H1 (cell line): ENCODE results near the gene NUTM2F. TPM values are rescaled to one million over a fixed set of nuclear protein-coding genes. Genes with fewer than 3 reads are reported as not detected.
"Not testable (repeated sequence)": the region's sequence is repeated elsewhere in the genome, so short reads cannot be mapped to it uniquely, and the experiment has no call there.

Experiments
- CTCF ChIA-PET: fragments of 300-600 bp; sonication (Branson Sonifier 250); formaldehyde crosslinking; loops from one replicate; lab custom pipeline; 2021; ENCODE audit not compliant: partially characterized antibody; lab: Charles Lee
- POLR2A ChIA-PET: fragments of 300-600 bp; sonication (Branson Sonifier 250); formaldehyde crosslinking; loops from one replicate; lab custom pipeline; 2021; ENCODE audit warnings: inconsistent platforms; ENCODE audit not compliant: partially characterized antibody; lab: Charles Lee
- DNase-seq, 2 experiments: peaks; one replicate each; pipeline versions ENCODE4 v3.0.0 to v3.0.0-alpha.2; 2010 to 2022; ENCODE audit warnings: low spot score in 2 of 2, low read depth in 1 of 2, mixed read lengths in 1 of 2
- FAIRE-seq: peaks from 2 replicates; lab custom pipeline; 2011; peaks lifted over from hg19 to GRCh38; lab: Jason Lieb, UNC
- H2AFZ ChIP-seq: 2 replicates; pipeline ENCODE4 v1.8.1; 2012; ENCODE audit warnings: low read length, inconsistent platforms
- H2AK5ac ChIP-seq: 2 replicates; pipeline ENCODE4 v1.6.1; 2013; ENCODE audit warnings: low read depth, low read length
- H2BK120ac ChIP-seq: replicated peaks from 2 replicates; pipeline ENCODE3; 2013; ENCODE audit warnings: low read depth, low read length, inconsistent platforms
- H2BK12ac ChIP-seq: 2 replicates; pipeline ENCODE4 v1.6.1; 2013; ENCODE audit warnings: low read depth, low read length
- H2BK15ac ChIP-seq: 2 replicates; pipeline ENCODE4 v1.6.1; 2013; ENCODE audit warnings: low read length
- H2BK20ac ChIP-seq: 2 replicates; pipeline ENCODE4 v1.6.1; 2013; ENCODE audit warnings: low read length
- H2BK5ac ChIP-seq: 2 replicates; pipeline ENCODE4 v1.6.1; 2013; ENCODE audit warnings: low read depth, low read length
- H3K14ac ChIP-seq: 2 replicates; pipeline ENCODE4 v1.6.1; 2013; ENCODE audit warnings: inconsistent platforms; ENCODE audit not compliant: insufficient read length
- H3K18ac ChIP-seq: 2 replicates; pipeline ENCODE4 v1.6.1; 2013; ENCODE audit warnings: low read length; ENCODE audit errors: extremely low read depth
- H3K23ac ChIP-seq: 2 replicates; pipeline ENCODE4 v1.6.1; 2013; ENCODE audit warnings: inconsistent platforms; ENCODE audit not compliant: insufficient read length
- H3K23me2 ChIP-seq: 2 replicates; pipeline ENCODE4 v1.6.1; 2013; ENCODE audit warnings: low read depth, low read length
- H3K27ac ChIP-seq: 2 replicates; pipeline ENCODE4 v1.6.1; 2011; ENCODE audit warnings: low read depth, low read length, inconsistent platforms
- H3K27me3 ChIP-seq, 4 experiments: replicated peaks in 1 of 4; 1 replicate in 1 of 4; 2 replicates in 3 of 4; pipeline versions ENCODE4 v1.6.1 to v1.8.1; 2011 to 2013; ENCODE audit warnings: low read length in 3 of 4, mild to moderate bottlenecking in 3 of 4, inconsistent platforms in 2 of 4, mixed read lengths in 2 of 4, moderate library complexity in 1 of 4; ENCODE audit not compliant: control insufficient read depth in 3 of 4, insufficient read depth in 3 of 4; ENCODE audit errors: extremely low read depth in 1 of 4
- H3K36me3 ChIP-seq, 4 experiments: 2 replicates each; pipeline versions ENCODE4 v1.6.1 to v1.8.1; 2011 to 2013; ENCODE audit warnings: mild to moderate bottlenecking in 4 of 4, low read length in 3 of 4, moderate library complexity in 2 of 4, control low read depth in 1 of 4, inconsistent platforms in 1 of 4; ENCODE audit not compliant: insufficient read depth in 4 of 4, control insufficient read depth in 2 of 4
- H3K4ac ChIP-seq: replicated peaks from 2 replicates; pipeline ENCODE3; 2013; ENCODE audit warnings: low read length, low read depth, mixed read lengths, inconsistent platforms; ENCODE audit not compliant: insufficient read length
- H3K4me1 ChIP-seq, 4 experiments: replicated peaks in 1 of 4; 1 replicate in 1 of 4; 2 replicates in 3 of 4; pipeline versions ENCODE4 v1.6.1 to v1.8.1; 2011 to 2013; ENCODE audit warnings: low read length in 3 of 4, inconsistent platforms in 2 of 4, mixed read lengths in 1 of 4; ENCODE audit not compliant: insufficient read depth in 4 of 4, control insufficient read depth in 3 of 4
- H3K4me2 ChIP-seq, 2 experiments: 2 replicates each; pipeline versions ENCODE4 v1.6.1 to v1.8.1; 2011 to 2013; ENCODE audit warnings: low read depth in 2 of 2, low read length in 2 of 2, control low read depth in 1 of 2, inconsistent platforms in 1 of 2, mild to moderate bottlenecking in 1 of 2; ENCODE audit not compliant: insufficient read depth in 1 of 2
- H3K4me3 ChIP-seq, 4 experiments: fragments of 200-600, 300-600 bp in 1 of 4; sonication (generic), shearing (Covaris generic), sonication (Bioruptor Twin) in 1 of 4; 2 replicates each; pipeline versions ENCODE4 v1.5.1 to v1.8.1; 2011 to 2016; ENCODE audit warnings: low read length in 4 of 4, low read depth in 3 of 4, control low read depth in 2 of 4, inconsistent platforms in 2 of 4, mild to moderate bottlenecking in 2 of 4, mixed read lengths in 1 of 4, moderate library complexity in 1 of 4; ENCODE audit not compliant: insufficient read depth in 2 of 4; ENCODE audit errors: extremely low read depth in 1 of 4
- H3K56ac ChIP-seq: replicated peaks from 2 replicates; pipeline ENCODE3; 2013; ENCODE audit warnings: low read depth, mild to moderate bottlenecking, mixed read lengths, low read length, inconsistent platforms; ENCODE audit not compliant: insufficient read length
- H3K79me1 ChIP-seq: 2 replicates; pipeline ENCODE4 v1.6.1; 2013; ENCODE audit warnings: low read depth, low read length, control low read depth
- H3K79me2 ChIP-seq, 2 experiments: 2 replicates each; pipeline versions ENCODE4 v1.6.1 to v1.8.1; 2012 to 2013; ENCODE audit warnings: low read length in 2 of 2, mild to moderate bottlenecking in 2 of 2, inconsistent platforms in 1 of 2; ENCODE audit not compliant: insufficient read depth in 2 of 2, control insufficient read depth in 1 of 2
- H3K9ac ChIP-seq, 4 experiments: replicated peaks in 1 of 4; 1 replicate in 1 of 4; 2 replicates in 3 of 4; pipeline versions ENCODE4 v1.6.1 to v1.8.1; 2011 to 2013; ENCODE audit warnings: low read depth in 3 of 4, low read length in 3 of 4, control low read depth in 2 of 4, mild to moderate bottlenecking in 2 of 4, moderate library complexity in 2 of 4, inconsistent platforms in 1 of 4; ENCODE audit errors: extremely low read depth in 1 of 4
- H3K9me3 ChIP-seq, 2 experiments: 2 replicates each; pipeline versions ENCODE4 v1.6.1 to v1.8.1; 2012 to 2013; ENCODE audit warnings: mild to moderate bottlenecking in 2 of 2, moderate library complexity in 2 of 2, control low read depth in 1 of 2, inconsistent platforms in 1 of 2, low read depth in 1 of 2, low read length in 1 of 2, mixed read lengths in 1 of 2; ENCODE audit not compliant: insufficient read depth in 2 of 2
- H4K20me1 ChIP-seq, 2 experiments: replicated peaks in 1 of 2; 2 replicates each; pipeline versions ENCODE3 to v1.8.1; 2011 to 2013; ENCODE audit warnings: inconsistent platforms in 2 of 2, low read length in 2 of 2, mild to moderate bottlenecking in 1 of 2; ENCODE audit not compliant: insufficient read depth in 2 of 2, control insufficient read depth in 1 of 2
- H4K5ac ChIP-seq: 2 replicates; pipeline ENCODE4 v1.6.1; 2013; ENCODE audit warnings: low read length, low read depth, mixed read lengths, inconsistent platforms; ENCODE audit not compliant: insufficient read length
- H4K8ac ChIP-seq: 2 replicates; pipeline ENCODE4 v1.8.0; 2013; ENCODE audit warnings: mild to moderate bottlenecking, moderate library complexity, low read length, inconsistent platforms; ENCODE audit not compliant: insufficient read depth; ENCODE audit errors: extremely low read depth
- H4K91ac ChIP-seq: replicated peaks from 2 replicates; pipeline ENCODE3; 2013; ENCODE audit warnings: low read length, mixed read lengths, inconsistent platforms; ENCODE audit not compliant: insufficient read length
- WGBS, 2 experiments: shearing (Covaris generic) in 1 of 2; methylation state at CpG; one replicate each; pipeline versions ENCODE4 v1.1.6 to v1.1.7; 2013 to 2015; ENCODE audit warnings: low lambda C conversion rate in 2 of 2, mixed read lengths in 2 of 2, inconsistent platforms in 1 of 2, low coverage in 1 of 2, missing lambda C conversion rate in 1 of 2; ENCODE audit not compliant: insufficient replicate concordance in 2 of 2, insufficient coverage in 1 of 2, insufficient read length in 1 of 2; ENCODE audit errors: extremely low coverage in 1 of 2, missing lambda C conversion rate in 1 of 2; 5-methylcytosine and 5-hydroxymethylcytosine counted together
- polyA plus RNA-seq, 7 experiments: library from polyadenylated mRNA; depleted of rRNA in 3 of 7; stranded (reverse) in 5 of 7; unstranded in 2 of 7; fragments of >200 nt in 5 of 7; fragments of 200-250 nt in 2 of 7; gene quantifications; 1 replicate in 5 of 7; 2 replicates in 1 of 7; 4 replicates in 1 of 7; pipeline versions ENCODE4 v1.2.1 to v1.2.3, GENCODE V29; 2011 to 2013; ENCODE audit warnings: missing spikeins in 2 of 7, mixed read lengths in 2 of 7
- total RNA-seq: library from RNA; stranded (reverse); fragmentation: NEBNext Ultra II Directional; extraction: Animal tissue kit (Norgen Biotek cat#: 25700); gene quantifications from 2 replicates; pipeline ENCODE4 v1.2.1, GENCODE V29; 2021

NUTM2F gene
- total and polyA plus RNA-seq, 2 of the 8 experiments (the other 6 are each of a cell fraction or from before 2014, with no cell fraction given), result 0.06 to 0.19 TPM

DNA sequence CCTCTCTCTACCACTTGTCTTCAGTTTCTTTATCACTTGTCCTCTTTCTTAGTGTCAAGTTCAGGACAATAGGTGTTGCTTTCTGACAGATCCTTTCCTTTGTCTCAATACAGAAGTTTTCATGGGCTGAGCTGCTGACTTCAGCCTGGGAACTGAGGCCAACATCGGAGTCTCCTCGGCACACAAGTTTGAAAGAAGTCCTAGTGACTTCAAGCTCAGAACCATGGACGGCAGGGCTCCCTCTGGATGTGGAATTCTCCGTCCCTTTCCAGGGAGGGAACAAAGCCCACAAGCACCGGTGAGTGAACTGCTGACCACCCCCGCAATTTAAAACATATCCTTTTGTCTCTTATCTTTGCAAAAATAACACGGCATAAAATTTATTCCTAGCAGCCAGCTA is 10.3 kb upstream of the NUTM2F start:
- H3K4ac ChIP-seq, H3K4me1 ChIP-seq, H4K8ac ChIP-seq, H3K9ac ChIP-seq, H3K9me3 ChIP-seq, H2BK15ac ChIP-seq, H2BK5ac ChIP-seq, H2BK20ac ChIP-seq, H3K4me2 ChIP-seq, H3K56ac ChIP-seq, H4K5ac ChIP-seq, H4K91ac ChIP-seq, FAIRE-seq, H4K20me1 ChIP-seq, H3K14ac ChIP-seq, CTCF ChIA-PET, POLR2A ChIA-PET, H3K18ac ChIP-seq, H3K27me3 ChIP-seq, DNase-seq, H3K23ac ChIP-seq, H3K36me3 ChIP-seq, H3K79me2 ChIP-seq, H2BK120ac ChIP-seq, H3K27ac ChIP-seq, H3K23me2 ChIP-seq, H2AFZ ChIP-seq, H2AK5ac ChIP-seq, H3K4me3 ChIP-seq, H2BK12ac ChIP-seq, H3K79me1 ChIP-seq: not testable (repeated sequence)
- WGBS, 2 experiments, result 78% methylated on average over 7 of the region's 7 CpGs; no CpG with 5 or more reads in 1 of the 2 experiments

DNA sequence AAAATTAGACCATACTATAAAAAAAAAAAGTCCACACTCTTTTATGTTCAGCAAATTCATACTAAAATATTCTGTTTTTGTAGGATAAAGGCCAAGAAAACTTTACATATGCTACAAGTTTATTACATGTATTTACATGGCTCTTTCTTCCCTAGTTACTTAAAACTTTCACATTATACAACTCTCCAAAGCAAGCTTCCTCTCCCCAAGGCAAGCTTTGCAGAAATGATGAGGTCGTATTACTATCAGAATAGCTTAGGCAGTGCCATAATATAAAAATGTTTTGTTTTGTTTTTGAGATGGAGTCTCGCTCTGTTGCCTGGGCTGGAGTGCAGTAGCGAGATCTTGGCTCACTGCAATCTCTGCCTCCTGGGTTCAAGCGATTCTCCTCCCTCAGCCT is 8.0 kb upstream of the NUTM2F start:
- H2AK5ac ChIP-seq, H3K9ac ChIP-seq, H3K4me3 ChIP-seq, H2BK5ac ChIP-seq, H3K27ac ChIP-seq, H3K14ac ChIP-seq, H3K9me3 ChIP-seq, H4K20me1 ChIP-seq, H3K4me1 ChIP-seq, H2BK15ac ChIP-seq, H3K36me3 ChIP-seq, H2BK120ac ChIP-seq, H4K91ac ChIP-seq, H3K79me2 ChIP-seq, H2BK12ac ChIP-seq, DNase-seq, POLR2A ChIA-PET, H3K18ac ChIP-seq, H3K23ac ChIP-seq, H3K4me2 ChIP-seq, H2BK20ac ChIP-seq, H4K8ac ChIP-seq, H3K23me2 ChIP-seq, H3K4ac ChIP-seq, FAIRE-seq, H2AFZ ChIP-seq, CTCF ChIA-PET, H3K27me3 ChIP-seq, H4K5ac ChIP-seq, H3K79me1 ChIP-seq, H3K56ac ChIP-seq: not testable (repeated sequence)
- 90% methylated on average over 4 of the region's 4 CpGs; no CpG with 5 or more reads in 1 of the 2 experiments for WGBS, 2 experiments
